Fibroblast of the conjunctiva (primary cell): ENCODE measurements around the gene SLC20A1.
"Not testable (repeated sequence)": the region's sequence is repeated elsewhere in the genome, so short reads cannot be mapped to it uniquely, and the experiment has no call there.

ENCODE experiments used
- DNase-seq: peaks from one replicate; pipeline ENCODE4 v3.0.0-alpha.2; 2010; ENCODE audit warnings: low read depth

SLC20A1 gene, protein sequence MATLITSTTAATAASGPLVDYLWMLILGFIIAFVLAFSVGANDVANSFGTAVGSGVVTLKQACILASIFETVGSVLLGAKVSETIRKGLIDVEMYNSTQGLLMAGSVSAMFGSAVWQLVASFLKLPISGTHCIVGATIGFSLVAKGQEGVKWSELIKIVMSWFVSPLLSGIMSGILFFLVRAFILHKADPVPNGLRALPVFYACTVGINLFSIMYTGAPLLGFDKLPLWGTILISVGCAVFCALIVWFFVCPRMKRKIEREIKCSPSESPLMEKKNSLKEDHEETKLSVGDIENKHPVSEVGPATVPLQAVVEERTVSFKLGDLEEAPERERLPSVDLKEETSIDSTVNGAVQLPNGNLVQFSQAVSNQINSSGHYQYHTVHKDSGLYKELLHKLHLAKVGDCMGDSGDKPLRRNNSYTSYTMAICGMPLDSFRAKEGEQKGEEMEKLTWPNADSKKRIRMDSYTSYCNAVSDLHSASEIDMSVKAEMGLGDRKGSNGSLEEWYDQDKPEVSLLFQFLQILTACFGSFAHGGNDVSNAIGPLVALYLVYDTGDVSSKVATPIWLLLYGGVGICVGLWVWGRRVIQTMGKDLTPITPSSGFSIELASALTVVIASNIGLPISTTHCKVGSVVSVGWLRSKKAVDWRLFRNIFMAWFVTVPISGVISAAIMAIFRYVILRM

DNA sequence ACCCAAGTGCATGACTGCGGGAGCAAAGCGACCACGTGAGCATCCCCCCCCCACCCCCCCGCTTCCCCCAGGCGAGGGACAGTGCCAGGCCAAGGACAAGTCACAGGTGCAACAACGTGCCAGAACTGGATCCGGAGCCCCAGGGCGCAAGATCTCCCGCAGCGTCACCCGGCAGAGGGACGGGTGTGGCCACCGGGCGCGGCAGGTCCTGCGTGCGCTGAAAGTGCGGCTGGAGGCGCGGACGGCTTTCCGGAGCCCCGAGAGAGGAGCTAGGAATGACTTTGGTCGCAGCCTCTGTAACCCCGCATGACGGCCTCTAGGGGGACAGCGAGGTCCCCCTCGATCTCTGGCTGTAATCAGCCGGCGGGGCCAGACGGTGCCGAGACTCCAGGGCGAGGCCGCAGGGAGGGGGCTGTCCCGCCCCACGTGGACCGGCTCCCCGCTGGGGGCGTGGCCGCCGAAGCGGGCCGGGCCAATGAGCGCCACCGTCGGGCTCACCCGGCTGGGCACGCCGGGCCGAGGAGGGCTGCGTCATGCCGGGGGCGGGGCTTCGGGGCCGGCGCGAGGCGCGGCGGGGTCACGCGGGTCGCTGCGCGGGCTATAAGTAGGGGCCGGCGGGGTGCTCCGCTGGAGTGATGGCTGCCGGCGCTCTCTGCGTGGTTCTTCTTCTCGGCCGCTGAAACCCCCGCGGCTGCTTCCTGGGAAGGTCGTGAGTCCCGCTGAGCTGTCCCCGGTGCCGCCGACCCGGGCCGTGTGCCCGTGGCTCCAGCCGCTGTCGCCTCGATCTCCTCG is at the start of gene SLC20A1:
Gene SLC20A1, plus strand, starts transcription at position 630 of the 792 bp plus-strand sequence. CDS start 890 bp downstream, outside the sequence.
- DNase-seq: peak; percentile 85

DNA sequence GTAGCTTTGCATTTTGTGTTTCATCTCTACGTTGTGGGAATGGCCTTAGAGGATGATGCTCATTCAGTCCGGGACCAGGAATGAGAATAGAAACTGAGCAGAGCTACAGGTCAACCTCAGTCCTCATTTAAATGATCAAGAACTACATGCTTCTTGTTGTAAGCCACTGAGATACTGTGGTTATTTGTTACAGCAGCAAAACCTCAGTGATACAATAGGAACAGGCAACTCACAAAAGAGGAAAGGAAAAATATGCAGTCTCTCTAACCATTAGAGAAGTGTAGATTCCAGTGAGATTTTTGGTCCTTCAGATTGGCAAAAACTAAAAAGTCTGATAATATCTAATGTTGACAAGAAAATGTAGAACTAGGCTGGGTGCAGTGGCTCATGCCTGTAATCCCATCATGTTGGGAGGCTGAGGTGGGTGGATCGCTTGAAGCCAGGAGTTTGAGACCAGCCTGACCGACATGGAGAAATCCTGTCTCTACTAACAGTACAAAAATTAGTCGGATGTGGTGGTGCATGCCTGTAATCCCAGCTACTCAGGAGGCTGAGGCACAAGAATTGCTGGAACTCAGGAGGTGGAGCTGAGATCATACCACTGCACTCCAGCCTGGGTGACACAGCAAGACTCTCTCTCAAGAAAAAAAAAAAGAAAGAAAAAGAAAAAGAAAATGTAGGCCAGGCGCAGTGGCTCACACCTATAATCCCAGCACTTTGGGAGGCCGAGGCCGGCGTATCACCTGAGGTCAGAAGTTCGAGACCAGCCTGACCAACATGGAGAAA is 48.0 kb upstream of the SLC20A1 start:
- no peak for DNase-seq

DNA sequence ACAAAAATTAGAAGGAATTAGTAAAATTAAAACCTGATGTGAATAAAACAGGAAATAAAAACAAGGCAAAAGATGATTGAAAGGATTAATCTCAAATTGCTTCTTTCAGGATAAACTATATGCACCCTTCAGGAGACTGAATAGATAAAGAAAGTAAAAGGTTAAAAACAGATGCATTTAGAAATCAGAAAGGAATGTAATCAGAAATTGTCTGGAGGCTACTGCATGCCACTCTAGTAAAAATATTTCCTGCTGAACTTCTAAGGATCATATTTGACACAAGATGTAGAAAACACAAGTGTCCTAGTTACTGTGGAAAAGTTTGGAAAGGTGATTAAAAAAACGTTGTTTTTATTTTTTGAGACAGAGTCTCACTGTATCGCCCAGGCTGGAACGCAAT is 45.1 kb upstream of the SLC20A1 start:
- DNase-seq: no peak

DNA sequence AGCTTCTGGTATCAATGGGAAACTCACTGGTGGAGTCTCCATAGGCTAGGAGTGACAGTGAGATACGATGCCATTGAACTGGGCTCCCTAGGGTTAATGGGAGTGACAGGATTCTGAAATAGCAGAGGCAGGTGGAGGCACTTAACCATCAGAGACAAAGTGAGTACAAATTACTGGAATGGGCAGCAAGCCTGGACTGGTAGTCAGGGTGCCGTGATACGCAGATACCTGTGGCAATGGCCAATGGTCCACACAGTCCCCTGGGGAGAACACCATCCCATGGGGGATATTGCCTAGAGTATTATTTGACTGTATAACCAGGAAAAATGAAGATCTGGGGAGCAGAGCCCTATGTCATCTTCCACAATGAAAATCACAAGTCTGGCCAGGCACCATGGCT is 44.0 kb upstream of the SLC20A1 start:
- no peak for DNase-seq

DNA sequence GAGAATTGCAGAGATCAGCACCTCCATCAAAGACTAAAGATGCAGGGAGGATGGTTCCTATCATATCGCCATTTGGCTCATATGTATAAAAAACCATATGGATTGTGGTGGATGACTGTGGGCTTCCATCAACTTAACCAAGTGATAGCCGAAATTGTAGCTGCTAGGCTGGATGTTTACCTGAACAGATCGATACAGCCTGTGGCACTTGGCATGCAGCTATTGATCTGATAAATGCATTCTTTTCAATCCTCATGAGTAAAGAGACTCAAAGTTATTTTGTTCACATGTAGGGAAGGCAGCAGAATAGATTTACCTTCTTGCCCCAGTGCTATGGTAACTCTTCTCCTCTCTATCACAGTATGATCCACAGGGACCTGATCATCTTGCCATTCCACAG is 42.8 kb upstream of the SLC20A1 start:
- DNase-seq: no peak

DNA sequence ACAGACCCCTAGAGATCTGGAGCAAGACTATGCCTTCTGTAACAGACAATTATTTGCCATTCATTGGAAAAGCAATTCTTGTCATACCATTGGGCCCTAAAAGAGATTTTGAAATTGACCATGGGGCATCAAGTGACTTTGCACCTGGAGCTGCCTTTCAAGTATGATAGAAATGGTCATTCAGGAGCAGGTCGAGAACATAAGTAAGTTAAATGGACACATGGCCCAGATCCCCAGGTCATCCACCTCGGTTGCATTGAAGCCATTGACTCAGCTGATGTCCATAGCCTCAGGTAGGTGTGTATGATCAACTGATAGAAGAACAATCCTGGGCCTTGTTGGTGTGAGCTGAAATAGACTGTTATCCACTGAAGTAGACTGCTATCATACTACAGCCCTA is 42.0 kb upstream of the SLC20A1 start:
- no peak for DNase-seq

DNA sequence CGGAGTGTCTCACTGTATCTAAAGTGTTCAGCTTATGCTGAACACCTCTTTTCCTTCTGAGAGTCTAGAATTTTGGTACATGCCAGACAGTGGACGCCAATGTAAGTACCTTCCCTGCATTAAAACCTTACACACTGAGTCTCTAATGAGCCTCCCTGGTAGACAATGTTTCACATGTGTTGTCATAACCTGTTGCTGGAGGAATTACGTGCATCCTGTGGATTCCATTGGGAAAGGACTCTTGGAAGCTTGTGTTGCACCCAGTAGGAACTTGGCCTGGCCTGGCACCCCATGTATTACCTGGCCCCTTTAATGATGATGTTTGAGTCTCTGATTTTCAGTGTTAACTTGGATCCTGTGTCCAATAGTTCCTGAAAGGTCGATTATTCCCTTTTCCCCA is 40.8 kb upstream of the SLC20A1 start:
- no peak for DNase-seq

DNA sequence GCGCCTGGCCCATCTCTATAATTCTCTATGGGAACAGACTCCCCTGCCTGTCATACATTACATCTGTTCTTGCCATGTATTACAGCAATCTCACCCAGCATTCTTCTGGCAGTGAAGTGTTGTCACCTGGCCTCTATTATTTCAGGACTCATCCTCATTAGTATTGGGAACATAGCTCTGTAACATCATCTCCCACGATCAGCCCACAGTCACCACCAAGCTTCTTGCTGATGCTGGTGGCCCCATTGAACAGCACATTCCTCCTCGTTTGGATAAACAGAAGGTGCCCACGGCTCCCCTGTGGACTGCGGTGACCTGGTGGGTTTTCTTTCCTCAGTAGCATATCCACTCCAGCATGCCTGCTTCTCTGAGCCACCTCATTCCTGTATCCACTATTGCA is 39.8 kb upstream of the SLC20A1 start:
- DNase-seq: no peak

DNA sequence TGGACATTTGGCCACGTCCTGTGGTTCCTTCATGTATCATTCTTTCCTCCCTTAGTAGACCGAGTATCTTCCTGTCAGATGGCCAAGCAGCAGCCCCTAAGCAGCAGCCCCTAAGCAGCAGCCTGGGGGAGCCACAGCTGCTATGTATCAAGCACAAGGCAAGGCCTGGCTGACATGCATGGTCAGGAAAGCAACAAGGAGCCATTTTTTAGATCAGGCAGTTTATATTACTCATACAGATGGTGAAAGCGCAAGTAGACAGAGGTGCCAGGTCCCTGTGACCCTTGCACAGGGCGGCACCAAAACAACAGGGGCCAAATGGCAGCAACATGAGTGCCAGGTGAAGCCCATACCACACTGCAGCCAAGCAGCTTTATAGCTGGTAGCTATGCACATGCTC is 39.2 kb upstream of the SLC20A1 start:
- DNase-seq: no peak

DNA sequence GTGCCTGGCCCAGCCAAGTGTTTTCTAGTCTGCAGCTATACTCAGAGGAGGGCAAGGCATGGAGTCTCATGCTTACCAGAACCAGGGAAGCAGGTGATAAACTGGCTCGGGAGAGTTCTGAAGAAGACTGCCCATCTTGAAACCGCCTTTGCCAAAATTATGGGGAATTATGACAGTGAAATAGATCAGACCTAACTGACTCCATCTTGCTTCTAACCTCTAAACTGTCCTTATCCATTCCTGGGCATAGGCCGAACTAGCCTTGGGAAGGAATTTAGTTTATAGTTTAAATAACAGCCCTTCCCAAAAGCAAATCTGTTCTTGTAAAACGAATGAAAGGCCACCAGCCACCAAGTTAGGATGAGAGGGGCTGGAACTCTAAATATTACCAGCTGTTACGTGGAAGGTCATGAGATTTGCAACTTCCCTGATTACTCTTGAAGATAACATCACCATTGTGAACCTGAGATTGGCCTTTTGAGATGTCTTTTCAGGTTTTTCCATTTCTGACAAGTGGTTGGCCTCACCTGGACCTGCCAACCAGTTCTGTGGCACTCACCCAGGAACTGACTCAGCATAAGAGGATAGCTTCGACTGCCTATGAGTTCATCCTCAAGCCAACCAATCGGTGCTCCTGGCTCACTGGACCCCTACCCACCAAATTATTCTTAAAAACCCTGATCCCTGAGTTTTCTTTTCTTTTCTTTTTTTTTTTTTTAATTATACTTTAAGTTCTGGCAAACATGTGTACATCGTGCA is 37.9 kb upstream of the SLC20A1 start:
- DNase-seq: no peak

DNA sequence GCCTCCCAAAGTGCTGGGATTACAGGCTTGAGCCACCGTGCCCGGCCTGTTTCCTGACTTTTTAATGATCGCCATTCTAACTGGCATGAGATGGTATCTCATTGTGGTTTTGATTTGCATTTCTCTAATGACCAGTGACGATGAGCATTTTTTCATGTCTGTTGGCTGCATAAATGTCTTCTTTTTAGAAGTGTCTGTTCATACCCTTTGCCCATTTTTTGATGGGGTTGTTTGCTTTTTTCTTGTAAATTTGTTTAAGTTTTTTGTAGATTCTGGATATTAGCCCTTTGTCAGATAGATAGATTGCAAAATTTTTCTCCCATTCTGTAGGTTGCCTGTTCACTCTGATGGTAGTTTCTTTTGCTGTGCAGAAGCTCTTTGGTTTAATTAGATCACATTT is 36.4 kb upstream of the SLC20A1 start:
- not testable (repeated sequence) for DNase-seq

DNA sequence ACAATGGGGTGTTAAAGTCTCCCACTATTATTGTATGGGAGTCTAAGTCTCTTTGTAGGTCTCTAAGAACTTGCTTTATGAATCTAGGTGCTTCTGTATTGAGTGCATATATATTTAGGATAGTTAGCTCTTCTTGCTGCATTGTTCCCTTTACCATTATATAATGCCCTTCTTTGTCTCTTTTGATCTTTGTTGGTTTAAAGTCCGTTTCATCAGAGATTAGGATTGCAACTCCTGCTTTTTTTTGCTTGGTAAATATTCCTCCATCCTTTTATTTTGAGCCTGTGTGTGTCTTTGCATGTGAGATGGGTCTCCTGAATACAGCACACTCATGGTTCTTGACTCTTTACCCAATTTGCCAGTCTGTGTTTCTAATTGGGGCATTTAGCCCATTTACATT is 33.5 kb upstream of the SLC20A1 start:
- not testable (repeated sequence) for DNase-seq

DNA sequence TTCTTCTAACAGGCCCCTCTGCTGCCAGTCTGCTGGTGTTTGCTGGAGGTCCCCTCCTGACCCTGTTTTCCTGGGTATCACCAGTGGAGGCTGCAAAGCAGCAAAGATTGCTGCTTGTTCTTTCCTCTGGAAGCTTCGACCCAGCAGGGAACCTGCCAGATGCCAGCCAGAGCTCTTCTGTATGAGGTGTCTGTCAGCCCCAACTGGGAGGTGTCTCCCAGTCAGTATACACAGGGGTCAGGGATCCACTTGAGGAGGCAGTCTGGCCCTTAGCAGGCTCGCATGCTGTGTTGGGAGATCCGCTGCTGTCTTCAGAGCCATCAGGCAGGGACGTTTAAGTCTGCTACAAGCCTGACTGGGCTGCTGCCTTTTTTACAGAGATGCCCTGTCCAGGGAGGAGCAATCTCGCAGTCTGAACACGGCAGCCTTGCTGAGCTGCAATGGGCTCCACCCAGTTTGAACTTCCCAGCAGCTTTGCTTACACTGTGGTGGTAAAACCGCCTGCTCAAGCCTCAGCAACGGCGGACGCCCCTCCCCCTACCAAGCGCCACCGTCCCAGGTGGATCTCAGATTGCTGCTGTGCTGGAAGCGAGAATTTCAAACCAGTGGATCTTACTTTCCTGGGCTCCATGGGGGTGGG is 31.4 kb upstream of the SLC20A1 start:
- DNase-seq: no peak

DNA sequence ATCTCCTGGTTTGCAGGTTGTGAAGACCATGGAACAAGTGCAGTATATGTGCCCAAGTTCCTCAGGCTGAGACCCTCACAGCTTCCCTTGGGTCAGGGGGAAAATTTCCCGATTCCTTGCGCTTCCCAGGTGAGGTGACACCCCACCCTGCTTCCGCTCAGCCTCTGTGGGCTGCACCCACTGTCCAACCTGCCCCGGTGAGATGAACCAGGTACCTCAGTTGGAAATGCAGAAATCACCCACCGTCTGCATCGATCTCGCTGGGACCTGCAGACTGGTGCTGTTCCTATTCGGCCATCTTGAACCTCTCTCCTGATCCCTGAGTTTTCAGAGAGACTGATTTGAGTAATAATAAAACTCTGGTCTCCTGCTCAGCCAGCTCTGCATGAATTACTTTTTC is 30.7 kb upstream of the SLC20A1 start:
- no peak for DNase-seq

DNA sequence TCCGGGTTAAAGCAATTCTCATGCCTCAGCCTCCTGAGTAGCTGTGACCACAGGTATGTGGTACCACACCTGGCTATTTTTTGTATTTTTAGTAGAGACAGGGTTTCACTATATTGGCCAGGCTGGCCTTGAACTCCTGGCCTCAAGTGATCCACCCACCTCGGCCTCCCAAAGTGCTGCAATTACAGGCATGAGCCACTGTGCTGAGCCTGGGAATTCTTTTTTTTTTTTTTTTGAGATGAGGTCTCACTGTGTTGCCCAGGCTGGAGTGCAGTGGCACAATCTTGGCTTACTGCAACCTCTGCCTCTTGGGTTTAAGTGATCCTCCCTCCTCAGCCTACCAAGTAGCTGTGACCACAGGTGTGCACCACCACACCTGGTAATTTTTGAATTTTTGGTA is 29.9 kb upstream of the SLC20A1 start:
- DNase-seq: not testable (repeated sequence)

DNA sequence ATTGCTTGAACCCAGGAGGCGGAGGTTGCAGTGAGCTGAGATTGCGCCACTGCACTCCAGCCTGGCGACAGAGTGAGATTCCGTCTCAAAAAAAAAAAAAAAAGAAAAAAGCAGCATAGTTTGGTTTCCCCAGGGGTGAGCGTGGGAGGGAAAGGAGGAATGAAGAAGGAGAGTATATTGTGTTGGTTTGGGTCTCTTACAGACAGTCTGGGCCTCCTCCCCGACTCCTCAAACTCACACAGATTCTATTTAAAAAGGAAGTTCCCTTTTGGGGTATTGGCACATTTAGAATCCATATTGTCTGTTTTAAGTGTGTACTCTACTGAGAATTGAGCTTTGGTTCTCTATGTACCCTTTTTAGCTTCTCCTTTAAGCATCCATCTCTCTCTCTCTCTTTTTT is 27.4 kb upstream of the SLC20A1 start:
- no peak for DNase-seq

DNA sequence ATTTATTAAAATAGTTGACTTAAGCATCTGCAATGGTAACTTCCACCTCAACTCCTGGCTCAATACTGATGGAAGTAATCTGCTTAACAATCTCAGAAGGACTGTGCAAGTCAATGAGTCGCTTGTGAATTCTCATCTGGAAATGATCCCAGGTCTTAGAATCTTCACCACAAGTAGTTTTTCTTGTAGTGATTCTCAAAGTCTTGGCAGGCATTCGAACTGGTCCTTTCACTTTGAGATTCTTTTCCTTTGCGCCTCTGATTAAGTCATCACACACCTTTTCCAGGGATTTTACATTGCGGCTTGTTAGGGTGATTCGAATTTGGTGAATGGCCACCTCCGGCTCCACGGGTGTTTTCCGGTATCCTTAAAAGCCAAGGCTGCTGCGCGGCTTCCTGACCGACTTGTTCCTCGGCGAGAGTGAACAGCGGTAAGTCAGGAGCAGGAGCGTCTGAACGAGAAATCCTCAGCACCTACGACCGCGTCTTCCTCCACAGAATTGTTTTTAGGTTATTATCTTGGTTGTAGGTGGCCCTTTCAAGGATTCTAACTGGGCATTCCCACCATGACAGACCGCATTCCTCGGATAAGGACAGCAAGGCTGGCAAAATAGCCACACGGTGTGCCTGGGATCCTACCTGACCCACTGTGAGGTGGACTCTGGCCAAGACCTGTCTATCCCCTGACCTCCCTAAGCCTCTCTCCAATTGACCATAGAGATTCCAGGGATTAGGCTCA is 23.8 kb upstream of the SLC20A1 start:
- peak; percentile 47 for DNase-seq

DNA sequence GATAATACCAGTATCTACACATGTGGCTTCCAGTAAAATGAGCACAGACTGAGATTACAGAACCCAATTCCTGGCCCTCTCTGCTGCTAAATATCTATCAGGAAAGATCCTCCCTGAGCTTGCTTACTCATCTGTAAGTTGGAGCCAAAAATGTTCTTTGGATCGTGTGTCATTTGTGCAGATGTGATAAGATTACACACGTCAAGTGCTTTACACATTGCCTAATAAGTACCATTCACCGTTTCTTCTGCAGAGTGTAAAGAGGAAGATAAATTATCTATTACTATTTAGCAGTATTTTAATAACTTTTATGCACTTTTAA is 23.2 kb upstream of the SLC20A1 start:
- DNase-seq: peak; percentile 80

DNA sequence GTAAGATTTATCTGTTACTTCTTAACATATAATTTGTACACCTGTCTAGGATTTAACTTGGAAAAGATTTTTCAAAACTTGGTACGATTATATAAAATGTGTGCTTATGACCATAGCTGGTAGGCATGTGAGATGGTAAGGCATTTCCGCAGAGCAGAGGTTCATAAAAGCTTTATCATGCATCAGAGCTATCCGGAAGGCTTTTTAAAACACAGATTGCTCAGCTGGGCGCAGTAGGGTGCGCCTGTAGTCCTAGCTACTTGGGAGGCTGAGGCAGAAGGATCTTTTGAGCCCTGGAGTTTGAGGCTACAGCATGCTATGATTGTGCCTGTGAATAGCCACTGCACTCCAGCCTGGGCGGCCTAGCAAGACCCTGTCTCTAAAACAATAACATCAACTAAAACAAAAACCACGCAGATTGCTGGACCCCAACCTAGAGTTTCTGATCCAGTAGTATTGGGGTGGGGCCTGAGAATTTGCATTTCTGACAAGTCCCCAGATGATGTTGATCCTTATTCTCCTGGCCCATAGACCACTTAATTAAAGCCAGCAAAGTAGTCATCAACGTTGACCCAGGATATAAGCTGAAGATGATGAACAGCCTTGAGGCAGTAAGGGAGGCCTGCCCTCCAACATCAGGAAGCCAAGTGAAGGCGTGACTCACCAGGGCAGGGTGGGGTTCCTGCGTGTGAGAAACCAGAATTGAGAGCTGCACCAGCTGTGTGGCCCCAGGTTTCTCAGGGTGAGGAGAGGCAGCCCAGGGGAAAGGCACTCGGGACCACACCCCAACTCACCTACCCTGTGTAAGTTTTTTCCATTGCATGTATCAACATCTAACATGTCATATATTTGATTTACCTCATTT is 21.6 kb upstream of the SLC20A1 start:
- peak; percentile 70 for DNase-seq
